Psoas muscle (tissue), 8 donors: ENCODE data around the gene FAF1. TPM values are rescaled to one million over a fixed set of nuclear protein-coding genes. Genes with fewer than 3 reads are reported as not detected.

Experiments used
- ATAC-seq, 4 donors: fragments of 200-7000 bp; cut with Tn5 transposase; one replicate each; pipeline ENCODE4 v1.9.1; 2020; ENCODE audit warnings: moderate library complexity in 3 of 4, mild to moderate bottlenecking in 2 of 4
- DNase-seq, 2 donors: peaks; one replicate each; pipeline ENCODE4 v3.0.0-alpha.2; 2020
- H3K27ac ChIP-seq: fragments of 200-600 bp; one replicate; pipeline ENCODE4 v1.8.0; 2022
- H3K27me3 ChIP-seq, 3 donors: fragments of 200-600 bp in 1 of 3; one replicate each; pipeline versions ENCODE4 v1.6.1 to v1.8.0; 2013 to 2022; ENCODE audit warnings: low read length in 2 of 3, mild to moderate bottlenecking in 2 of 3, moderate library complexity in 1 of 3; ENCODE audit not compliant: insufficient read depth in 3 of 3
- H3K36me3 ChIP-seq, 2 donors: fragments of 200-600 bp in 1 of 2; one replicate each; pipeline versions ENCODE4 v1.6.1 to v1.8.0; 2013 to 2022; ENCODE audit warnings: low read depth in 1 of 2, mild to moderate bottlenecking in 1 of 2, moderate library complexity in 1 of 2; ENCODE audit not compliant: insufficient read depth in 1 of 2
- H3K4me1 ChIP-seq: fragments of 200-600 bp; one replicate; pipeline ENCODE4 v1.8.0; 2022
- H3K4me3 ChIP-seq: fragments of 200-600 bp; one replicate; pipeline ENCODE4 v1.8.0; 2022; ENCODE audit warnings: mild to moderate bottlenecking
- H3K9me3 ChIP-seq: fragments of 200-600 bp; one replicate; pipeline ENCODE4 v1.8.0; 2022
- CTCF ChIP-seq: fragments of 200-600 bp; IDR thresholded peaks from one replicate; pipeline ENCODE4 v1.8.0; 2022; ENCODE audit warnings: antibody characterized with exemption
- WGBS, 3 donors: extraction: QIAGEN DNeasy Blood & Tissue Kit; methylation state at CpG; one replicate each; pipeline versions ENCODE4 v1.1.6 to v1.1.7; 2013; 5-methylcytosine and 5-hydroxymethylcytosine counted together
- intact Hi-C, 2 donors: fragments of 100-400 bp; cut with DNase I; formaldehyde crosslinking; loops; one replicate each; pipeline versions ENCODE4 v1.11.0 to v1.14.2; 2022
- polyA plus RNA-seq, 3 donors: library from polyadenylated mRNA; stranded (reverse); fragments of 200-250 nt; gene quantifications; one replicate each; pipeline ENCODE4 v1.2.3, GENCODE V29; 2013
- total RNA-seq, 4 donors: library from RNA; stranded (reverse); fragmentation: NEBNext Ultra II Directional in 2 of 4; extraction: Animal tissue kit (Norgen Biotek cat#: 25700) in 2 of 4; gene quantifications; one replicate each; pipeline versions ENCODE4 v1.2.1 to v1.2.4, GENCODE V29; 2021 to 2023
- donor health status: healthy with polysubstance abuse.
- donor health status: DM: no; HTN: no; CAD: no; lungs with moderate emphysema.
- donor health status: Bipolar disorder and iron deficiency.
- donor health status: healthy.
- donor health status: DM: yes; HTN: yes; CAD: no.
- donor health status: DM: no; HTN: no; CAD: no.
- donor health status: DM: no; HTN: no; CAD: no.
- donor health status: DM: yes; HTN: yes; CAD: no.

Gene FAF1
- total and polyA plus RNA-seq, 7 donors, result 67.8 to 128 (median 108) TPM

DNA sequence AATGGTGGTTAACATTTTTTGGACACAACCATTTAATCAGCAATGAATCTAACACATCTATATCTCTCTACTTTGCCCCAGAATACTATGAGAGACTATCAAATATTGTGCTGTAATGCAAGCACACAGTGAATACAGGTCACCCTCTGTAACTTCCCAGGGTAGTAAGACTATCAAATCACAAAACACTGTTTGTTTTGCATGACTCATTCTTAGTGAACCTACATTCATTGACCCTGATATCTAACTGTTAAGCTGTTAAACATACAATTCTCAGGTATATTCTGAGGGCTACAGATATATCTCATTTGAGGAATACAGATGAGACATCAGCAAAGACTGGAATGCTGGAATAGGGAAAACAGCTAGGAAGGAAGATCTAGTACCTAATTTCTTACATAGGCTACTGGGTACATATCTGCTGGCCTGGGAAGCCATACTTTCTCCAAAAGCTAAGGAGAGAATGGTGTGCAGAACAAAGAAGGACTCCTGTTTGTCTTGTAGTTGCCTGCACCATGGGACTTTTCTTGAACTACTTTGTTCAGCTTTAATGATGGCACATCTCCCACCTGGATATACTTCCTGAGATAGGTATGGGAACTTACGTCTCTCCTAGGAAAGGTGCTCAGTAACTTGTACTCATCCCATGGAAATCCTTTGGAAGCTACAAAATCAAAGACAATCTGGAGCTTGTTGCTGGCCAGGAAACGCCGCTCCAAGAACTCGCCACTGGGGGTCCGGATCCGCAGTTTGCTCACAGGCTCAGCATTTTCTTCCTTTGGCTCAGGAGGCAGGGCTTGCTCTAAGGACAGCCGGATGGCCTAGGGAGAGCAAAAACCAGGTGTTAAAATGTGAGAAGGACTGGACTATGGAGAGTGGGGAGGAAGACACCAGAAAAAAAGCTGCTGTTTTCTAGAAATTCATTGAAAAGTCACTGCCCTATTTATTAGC, 484.9 kb downstream of the FAF1 start:
- WGBS, 3 donors, result 90 to 92% (median 91%) methylated on average over 7 of the region's 7 CpGs
- DNase-seq (no peak), ATAC-seq (no peak)
- Histone ChIP-seq H3K27me3 (no peaks in the 10 kb centered on the region), H3K27ac (no peak overlapping the region), H3K9me3 (no peaks in the 10 kb centered on the region), H3K36me3 (peaks cover 0 to 26% of the 10 kb centered on the region in 2 donors), H3K4me1 (no peaks in the 10 kb centered on the region), H3K4me3 (no peak overlapping the region)
- TF ChIP-seq CTCF, result no peak
- intact Hi-C loops, result no loop called here

GRCh38 chr1:50473513-50473912, 486.6 kb downstream of the FAF1 start:
- Histone ChIP-seq H3K36me3 (peaks cover 0 to 26% of the 10 kb centered on the region in 2 donors), H3K27ac (no peak overlapping the region), H3K27me3 (no peaks in the 10 kb centered on the region), H3K4me1 (no peaks in the 10 kb centered on the region), H3K9me3 (no peaks in the 10 kb centered on the region), H3K4me3 (no peak overlapping the region)
- no peak for ATAC-seq
- TF ChIP-seq CTCF, result no peak
- DNase-seq, result no peak
- intact Hi-C loops, result no loop called here

GRCh38 chr1:50471967-50472366, 488.1 kb downstream of the FAF1 start:
- ATAC-seq (no peak), DNase-seq (no peak)
- intact Hi-C loops, result no loop called here
- 91 to 93% (median 92%) methylated on average over 3 of the region's 3 CpGs for WGBS, 3 donors
- H3K9me3 ChIP-seq, result no peaks in the 10 kb centered on the region
- no peaks in the 10 kb centered on the region for H3K4me1 ChIP-seq
- H3K4me3 ChIP-seq, result no peak overlapping the region
- peaks cover 0 to 26% of the 10 kb centered on the region in 2 donors for H3K36me3 ChIP-seq
- H3K27ac ChIP-seq, result no peak overlapping the region
- H3K27me3 ChIP-seq, result no peaks in the 10 kb centered on the region
- TF ChIP-seq CTCF, result no peak

- 88 to 95% (median 91%) methylated on average over 2 of the region's 2 CpGs for WGBS, 3 donors
- TF ChIP-seq CTCF, result no peak
- intact Hi-C loops, result no loop called here
- H3K36me3 ChIP-seq, result peaks cover 0 to 17% of the 10 kb centered on the region in 2 donors
- ATAC-seq (no peak), DNase-seq (no peak)
- no peaks in the 10 kb centered on the region for H3K27me3 ChIP-seq
- no peak overlapping the region for H3K4me3 ChIP-seq
- H3K9me3 ChIP-seq, result no peaks in the 10 kb centered on the region
- H3K27ac ChIP-seq, result no peak overlapping the region
- H3K4me1 ChIP-seq, result no peaks in the 10 kb centered on the region
Measured at GRCh38 chr1:50462964-50463363, 497.1 kb downstream of the FAF1 start.
